Thyroid gland (tissue), 4 donors: ENCODE results near the gene SCMH1.

Experiments
- POLR2A ChIP-seq, 2 donors: fragments of 450-650 bp; IDR thresholded peaks; one replicate each; pipeline ENCODE4 v1.6.1; 2017; ENCODE audit warnings: antibody characterized with exemption in 2 of 2, mild to moderate bottlenecking in 2 of 2, moderate library complexity in 1 of 2
- TF ChIP-seq, protein P1 (sequence below), 6 experiments: fragments of 200-600 bp in 3 of 6; fragments of 450-650 bp in 3 of 6; sonication (generic) in 3 of 6; IDR thresholded peaks; one replicate each; pipeline ENCODE4 v1.5.1; 2016 to 2019; ENCODE audit warnings: antibody characterized with exemption in 6 of 6, mild to moderate bottlenecking in 2 of 6, inconsistent platforms in 1 of 6, moderate library complexity in 1 of 6

DNA sequence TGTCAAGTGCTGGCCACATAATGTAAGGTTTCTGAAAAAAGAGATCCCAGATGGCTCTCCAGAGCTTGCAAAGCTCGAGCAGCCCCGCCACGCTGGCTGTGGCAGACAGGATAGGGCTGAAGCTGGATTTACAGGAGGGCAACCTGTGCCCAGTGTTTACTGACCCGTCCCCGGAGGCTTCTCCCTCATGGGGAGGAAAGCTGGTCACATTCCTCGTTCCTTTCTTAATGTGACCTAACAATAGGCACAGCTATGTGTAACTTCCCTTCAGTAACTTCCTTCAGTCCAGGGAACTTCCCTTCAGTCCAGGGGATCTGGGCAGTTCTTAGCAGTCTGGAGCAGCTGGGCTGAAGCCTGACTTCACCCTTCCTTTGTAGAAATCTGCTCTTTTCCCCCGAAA is 228.3 kb downstream of the SCMH1 start:
- TF ChIP-seq, protein P1, sequence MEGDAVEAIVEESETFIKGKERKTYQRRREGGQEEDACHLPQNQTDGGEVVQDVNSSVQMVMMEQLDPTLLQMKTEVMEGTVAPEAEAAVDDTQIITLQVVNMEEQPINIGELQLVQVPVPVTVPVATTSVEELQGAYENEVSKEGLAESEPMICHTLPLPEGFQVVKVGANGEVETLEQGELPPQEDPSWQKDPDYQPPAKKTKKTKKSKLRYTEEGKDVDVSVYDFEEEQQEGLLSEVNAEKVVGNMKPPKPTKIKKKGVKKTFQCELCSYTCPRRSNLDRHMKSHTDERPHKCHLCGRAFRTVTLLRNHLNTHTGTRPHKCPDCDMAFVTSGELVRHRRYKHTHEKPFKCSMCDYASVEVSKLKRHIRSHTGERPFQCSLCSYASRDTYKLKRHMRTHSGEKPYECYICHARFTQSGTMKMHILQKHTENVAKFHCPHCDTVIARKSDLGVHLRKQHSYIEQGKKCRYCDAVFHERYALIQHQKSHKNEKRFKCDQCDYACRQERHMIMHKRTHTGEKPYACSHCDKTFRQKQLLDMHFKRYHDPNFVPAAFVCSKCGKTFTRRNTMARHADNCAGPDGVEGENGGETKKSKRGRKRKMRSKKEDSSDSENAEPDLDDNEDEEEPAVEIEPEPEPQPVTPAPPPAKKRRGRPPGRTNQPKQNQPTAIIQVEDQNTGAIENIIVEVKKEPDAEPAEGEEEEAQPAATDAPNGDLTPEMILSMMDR (IDR thresholded peaks at IDR 0.05): no peak
- no peak for TF ChIP-seq POLR2A (IDR thresholded peaks at IDR 0.05)
